ENCODE data around the gene IL1RL2.

IL1RL2 gene

DNA sequence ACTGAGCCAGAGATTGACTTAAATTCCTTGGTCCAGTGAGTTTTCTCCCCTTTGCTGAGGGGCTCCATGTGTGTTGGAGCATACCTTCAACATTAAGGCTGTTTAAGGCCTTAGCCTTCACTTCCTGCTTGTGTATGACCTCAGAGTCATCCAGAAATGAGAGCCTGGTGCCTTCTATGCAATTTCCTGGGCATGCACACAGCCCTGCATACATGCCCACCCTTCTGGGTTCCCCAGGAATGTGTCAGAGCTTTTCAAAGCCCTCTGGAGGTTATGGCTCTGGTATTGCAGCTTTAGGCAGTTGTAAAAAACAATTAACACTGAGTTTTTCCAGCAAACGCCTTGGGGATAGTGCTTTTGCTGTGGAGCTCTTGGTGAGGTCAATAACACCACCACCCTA, 27.5 kb upstream of the IL1RL2 start:
- no peak for DNase-seq

DNA sequence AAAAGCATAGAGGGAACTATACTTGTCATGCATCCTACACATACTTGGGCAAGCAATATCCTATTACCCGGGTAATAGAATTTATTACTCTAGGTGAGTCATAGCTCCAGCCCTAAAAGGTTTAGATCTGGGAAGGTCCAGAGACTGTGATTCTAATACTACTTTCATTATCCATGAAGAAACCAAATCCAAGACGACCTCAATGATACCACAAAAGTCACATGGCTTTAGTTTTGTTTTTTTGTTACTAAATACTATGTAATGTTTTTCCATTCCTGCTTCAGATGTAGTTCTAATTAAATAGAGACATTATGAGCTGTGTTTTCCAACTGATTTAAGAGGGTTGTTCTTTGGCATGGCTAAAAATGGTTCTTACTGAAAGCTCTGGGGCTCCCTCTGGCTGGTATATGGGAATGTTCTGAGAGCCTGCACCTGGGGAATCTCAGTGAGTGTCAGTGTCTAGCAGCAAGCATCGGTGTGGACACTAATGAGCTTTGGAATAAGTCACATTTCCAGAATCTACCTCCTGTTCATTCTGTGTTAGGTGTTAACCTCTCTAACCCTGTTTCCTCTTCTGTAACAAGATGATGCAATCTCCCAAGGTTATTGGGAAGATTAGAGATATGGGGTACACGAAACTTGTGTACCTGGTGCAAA, 20.5 kb upstream of the IL1RL2 start:
- DNase-seq: no peak

DNA sequence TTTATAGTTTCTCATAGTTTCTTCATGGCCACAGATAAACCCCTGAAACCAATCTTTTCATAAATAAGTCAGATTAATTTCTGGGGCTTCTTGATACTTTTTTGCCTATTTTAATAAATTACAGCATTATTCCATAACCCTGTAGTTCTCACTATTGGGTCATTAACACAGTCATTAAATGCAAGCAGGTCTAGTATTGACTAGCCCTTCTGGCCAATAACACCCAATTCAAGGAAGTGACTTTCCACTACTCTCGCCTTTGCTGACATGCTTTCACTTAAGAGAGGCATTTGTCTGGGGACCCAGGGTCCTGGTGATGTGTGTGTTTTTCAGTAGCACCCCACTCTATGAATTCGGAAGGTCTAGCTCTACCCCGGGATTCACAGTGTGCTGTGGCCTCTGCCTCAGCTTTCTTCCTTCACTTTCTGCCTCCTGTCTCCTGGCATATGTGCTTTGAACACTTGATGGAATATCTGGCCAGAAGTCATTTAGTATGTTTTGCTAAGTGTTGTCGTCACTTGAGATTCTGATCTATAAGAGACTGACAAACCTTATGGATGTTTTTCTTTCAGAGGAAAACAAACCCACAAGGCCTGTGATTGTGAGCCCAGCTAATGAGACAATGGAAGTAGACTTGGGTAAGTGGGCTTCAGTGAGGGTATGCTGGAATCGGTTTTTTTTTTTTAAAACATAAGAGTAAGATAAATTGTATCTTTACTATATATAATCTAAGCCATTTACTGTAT, 18.6 kb upstream of the IL1RL2 start:
- no peak for DNase-seq

GRCh38 chr2:102171946-102172345, 14.9 kb upstream of the IL1RL2 start:
- no peak for DNase-seq

DNA sequence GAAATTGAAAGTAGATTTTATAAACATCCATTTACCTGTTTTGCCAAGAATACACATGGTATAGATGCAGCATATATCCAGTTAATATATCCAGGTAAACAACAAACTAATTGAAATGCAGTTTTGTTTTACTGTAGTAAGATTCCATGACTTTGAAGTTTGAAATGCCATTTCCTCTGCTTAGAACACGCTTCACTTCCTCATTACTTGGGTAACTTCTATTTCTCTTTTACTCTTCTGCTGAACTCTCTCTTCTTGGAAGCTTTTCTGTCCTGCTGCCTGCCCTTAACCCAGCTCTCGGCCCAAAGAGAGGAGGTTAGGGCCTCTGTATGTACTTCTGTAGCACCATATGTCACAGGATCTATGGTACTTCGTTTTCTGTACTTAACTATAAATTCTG, 14.1 kb upstream of the IL1RL2 start:
- no peak for DNase-seq

GRCh38 chr2:102176172-102176571, 10.7 kb upstream of the IL1RL2 start:
- DNase-seq: no peak

DNA sequence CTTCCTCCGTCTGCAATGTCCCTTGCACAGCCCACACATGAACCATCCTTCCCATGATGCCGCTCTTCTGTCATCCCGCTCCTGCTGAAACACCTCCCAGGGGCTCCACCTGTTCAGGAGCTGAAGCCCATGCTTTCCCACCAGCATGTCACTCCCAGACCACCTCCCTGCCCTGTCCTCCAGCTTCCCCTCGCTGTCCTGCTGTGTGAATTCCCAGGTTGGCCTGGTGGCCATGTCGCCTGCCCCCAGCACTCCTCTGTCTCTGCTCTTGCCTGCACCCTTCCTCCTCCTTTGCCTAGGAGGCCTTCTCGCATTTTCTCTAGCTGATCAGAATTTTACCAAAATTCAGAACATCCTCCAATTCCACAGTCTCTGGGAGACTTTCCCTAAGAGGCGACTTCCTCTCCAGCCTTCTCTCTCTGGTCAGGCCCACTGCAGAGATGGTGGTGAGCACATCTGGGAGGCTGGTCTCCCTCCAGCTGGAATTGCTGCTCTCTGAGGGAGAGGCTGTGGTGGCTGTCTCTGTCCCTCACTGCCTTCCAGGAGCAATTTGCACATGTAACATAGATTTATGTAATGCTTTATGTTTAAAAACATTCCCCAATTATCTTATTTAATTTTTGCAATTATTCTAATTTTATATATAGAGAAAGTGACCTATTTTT, 8.9 kb upstream of the IL1RL2 start:
- no peak for DNase-seq

DNA sequence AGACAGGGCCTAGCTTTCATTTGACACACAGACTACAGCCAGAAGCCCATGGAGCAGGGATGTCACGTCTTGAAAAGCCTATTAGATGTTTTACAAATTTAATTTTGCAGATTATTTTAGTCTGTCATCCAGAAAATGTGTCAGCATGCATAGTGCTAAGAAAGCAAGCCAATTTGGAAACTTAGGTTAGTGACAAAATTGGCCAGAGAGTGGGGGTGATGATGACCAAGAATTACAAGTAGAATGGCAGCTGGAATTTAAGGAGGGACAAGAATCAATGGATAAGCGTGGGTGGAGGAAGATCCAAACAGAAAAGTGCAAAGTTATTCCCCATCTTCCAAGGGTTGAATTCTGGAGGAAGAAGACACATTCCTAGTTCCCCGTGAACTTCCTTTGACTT, 7.8 kb upstream of the IL1RL2 start:
- no peak for DNase-seq

- DNase-seq: no peak
Observed at GRCh38 chr2:102179788-102180686, 6.8 kb upstream of the IL1RL2 start.

DNA sequence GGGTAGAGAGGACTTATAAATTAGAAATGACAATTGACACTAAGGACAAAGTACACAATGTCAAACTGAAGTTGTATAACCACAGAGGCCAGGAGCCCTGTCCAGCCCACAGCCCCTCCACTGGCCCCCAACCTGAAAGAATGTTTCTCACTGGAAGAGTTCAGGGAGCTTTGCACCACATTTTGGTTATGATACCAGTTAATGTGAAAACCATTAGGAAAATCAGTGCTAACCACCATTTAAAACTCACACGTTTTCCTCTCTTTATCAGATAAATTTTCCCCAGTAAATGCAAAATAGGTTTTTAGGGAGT, 6.2 kb upstream of the IL1RL2 start:
- DNase-seq: no peak

GRCh38 chr2:102181376-102181775, 5.4 kb upstream of the IL1RL2 start:
- no peak for DNase-seq

- DNase-seq: no peak
Observed at GRCh38 chr2:102181919-102182635, 4.7 kb upstream of the IL1RL2 start.

DNA sequence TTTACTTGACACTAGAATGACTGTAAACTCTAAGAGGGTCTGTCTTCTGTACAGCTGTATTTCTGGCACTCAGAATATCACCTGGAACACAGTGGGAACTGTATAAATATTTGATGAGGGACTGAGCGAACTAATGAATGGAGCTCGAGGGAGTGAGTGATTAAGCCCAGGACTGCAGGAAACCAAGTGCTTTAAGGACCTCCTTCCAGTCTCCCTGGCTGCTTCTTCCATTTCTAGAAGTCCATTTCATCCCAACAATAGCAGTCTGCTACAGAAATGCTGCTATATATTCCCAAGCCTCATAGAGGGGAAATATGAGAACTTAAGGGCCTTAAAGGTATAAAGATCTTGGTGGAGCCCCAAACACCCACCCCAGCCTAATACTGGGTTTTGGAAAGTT, 2.8 kb upstream of the IL1RL2 start:
- no peak for DNase-seq

- no peak for DNase-seq
Observed at GRCh38 chr2:102184568-102184967, 2.3 kb upstream of the IL1RL2 start.

DNA sequence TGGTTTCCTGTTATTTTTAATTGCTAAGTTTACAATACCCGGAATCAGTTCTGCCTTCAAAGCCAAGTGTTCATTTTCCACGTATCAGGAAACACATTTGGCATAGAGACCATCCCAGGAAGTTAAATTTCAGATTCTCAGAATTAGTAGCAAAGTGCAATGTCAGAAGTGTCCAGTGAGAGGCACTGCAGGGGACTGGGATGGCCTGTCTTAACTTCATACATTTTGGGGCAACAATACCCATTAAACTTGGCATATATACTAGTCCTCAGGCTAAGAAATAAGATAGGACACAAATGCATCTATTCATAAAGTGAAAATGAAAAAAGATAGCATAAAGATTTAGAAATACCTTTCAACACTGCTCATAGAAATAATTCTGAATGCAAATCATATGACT, 1.5 kb upstream of the IL1RL2 start:
- peak in 1 of 5 donors; percentile 11 for DNase-seq

GRCh38 chr2:102187496-102188150, 800 bp downstream of the IL1RL2 start:
- DNase-seq: peak in 4 of 5 donors; percentile 10 to 26 (median 18)

- no peak for DNase-seq
Observed at GRCh38 chr2:102190430-102191107, 3.7 kb downstream of the IL1RL2 start.

DNA sequence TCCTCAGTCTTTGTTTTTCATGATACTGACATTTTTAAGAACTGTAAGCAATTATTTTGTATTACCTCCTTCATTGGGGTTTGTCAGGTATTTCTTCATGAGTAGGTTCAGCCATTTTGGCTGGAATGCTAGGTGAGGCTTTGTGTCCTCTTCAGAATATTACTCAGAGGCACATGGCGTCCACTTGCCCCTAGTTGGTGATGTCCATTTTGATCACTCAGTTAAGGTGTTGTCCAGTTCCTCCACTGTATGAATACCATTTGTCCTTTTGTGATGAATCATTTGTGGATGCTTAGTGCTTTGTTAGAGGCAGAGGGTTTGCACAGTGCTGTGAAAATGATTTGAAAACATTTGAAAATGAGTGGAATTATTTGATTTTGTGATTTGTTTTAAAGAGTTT, 4.7 kb downstream of the IL1RL2 start:
- DNase-seq: no peak

GRCh38 chr2:102193074-102193473, 6.3 kb downstream of the IL1RL2 start:
- DNase-seq: no peak

- DNase-seq: no peak
Observed at GRCh38 chr2:102194609-102195268, 7.9 kb downstream of the IL1RL2 start.
